HG03064 (cell line): ENCODE results near the gene VRK1.

Experiments
- ATAC-seq: cut with Tn5 transposase; IDR thresholded peaks from one replicate; pipeline ENCODE4 v1.9.1; 2021; ENCODE audit warnings: low read depth; ENCODE audit not compliant: unreplicated experiment

Gene VRK1

GRCh38 chr14:96914571-96915128 is 117.5 kb downstream of the VRK1 start:
- no peak for ATAC-seq

- no peak for ATAC-seq
These were observed 118.3 kb downstream of the VRK1 start for GRCh38 chr14:96915478-96915877.

GRCh38 chr14:96916751-96917150 is 119.6 kb downstream of the VRK1 start:
- ATAC-seq = no peak

- ATAC-seq = no peak
These were observed 120.3 kb downstream of the VRK1 start for GRCh38 chr14:96917442-96917963.

- no peak for ATAC-seq
These were observed 122.8 kb downstream of the VRK1 start for GRCh38 chr14:96920023-96920422.

- ATAC-seq = no peak
These were observed 123.6 kb downstream of the VRK1 start for GRCh38 chr14:96920820-96921219.

GRCh38 chr14:96922986-96923385 is 125.8 kb downstream of the VRK1 start:
- ATAC-seq = no peak

GRCh38 chr14:96925422-96925821 is 128.2 kb downstream of the VRK1 start:
- ATAC-seq = no peak

- ATAC-seq = no peak
These were observed 128.8 kb downstream of the VRK1 start for GRCh38 chr14:96926001-96926400.

GRCh38 chr14:96928779-96929380 is 131.7 kb downstream of the VRK1 start:
- ATAC-seq = no peak

GRCh38 chr14:96929950-96930349 is 132.8 kb downstream of the VRK1 start:
- no peak for ATAC-seq

GRCh38 chr14:96930526-96930925 is 133.3 kb downstream of the VRK1 start:
- no peak for ATAC-seq
